Upper lobe of left lung (tissue), 4 donors: ENCODE measurements around the gene HHAT.

Source experiments
- POLR2A ChIP-seq, 4 donors: fragments of 450-650 bp; IDR thresholded peaks; one replicate each; pipeline ENCODE4 v1.5.1; 2016 to 2017; ENCODE audit warnings: antibody characterized with exemption in 4 of 4, mild to moderate bottlenecking in 2 of 4
- TF ChIP-seq, protein P1 (sequence below), 6 experiments: fragments of 450-650 bp in 4 of 6; fragments of 200-600 bp in 2 of 6; sonication (generic) in 2 of 6; IDR thresholded peaks; one replicate each; pipeline ENCODE4 v1.5.1; 2016 to 2019; ENCODE audit warnings: antibody characterized with exemption in 6 of 6

- no peak for TF ChIP-seq POLR2A (IDR thresholded peaks at IDR 0.05)
- TF ChIP-seq, protein P1, sequence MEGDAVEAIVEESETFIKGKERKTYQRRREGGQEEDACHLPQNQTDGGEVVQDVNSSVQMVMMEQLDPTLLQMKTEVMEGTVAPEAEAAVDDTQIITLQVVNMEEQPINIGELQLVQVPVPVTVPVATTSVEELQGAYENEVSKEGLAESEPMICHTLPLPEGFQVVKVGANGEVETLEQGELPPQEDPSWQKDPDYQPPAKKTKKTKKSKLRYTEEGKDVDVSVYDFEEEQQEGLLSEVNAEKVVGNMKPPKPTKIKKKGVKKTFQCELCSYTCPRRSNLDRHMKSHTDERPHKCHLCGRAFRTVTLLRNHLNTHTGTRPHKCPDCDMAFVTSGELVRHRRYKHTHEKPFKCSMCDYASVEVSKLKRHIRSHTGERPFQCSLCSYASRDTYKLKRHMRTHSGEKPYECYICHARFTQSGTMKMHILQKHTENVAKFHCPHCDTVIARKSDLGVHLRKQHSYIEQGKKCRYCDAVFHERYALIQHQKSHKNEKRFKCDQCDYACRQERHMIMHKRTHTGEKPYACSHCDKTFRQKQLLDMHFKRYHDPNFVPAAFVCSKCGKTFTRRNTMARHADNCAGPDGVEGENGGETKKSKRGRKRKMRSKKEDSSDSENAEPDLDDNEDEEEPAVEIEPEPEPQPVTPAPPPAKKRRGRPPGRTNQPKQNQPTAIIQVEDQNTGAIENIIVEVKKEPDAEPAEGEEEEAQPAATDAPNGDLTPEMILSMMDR (IDR thresholded peaks at IDR 0.05) = no peak
These were observed 362.4 kb downstream of the HHAT start for GRCh38 chr1:210691039-210691610.
